ENCODE measurements around the gene TLE1. TPM values are rescaled to one million over a fixed set of nuclear protein-coding genes. Genes with fewer than 3 reads are reported as not detected.

The TLE1 gene
- total RNA-seq, 1 experiment from 2014 or later: 17.3 TPM

GRCh38 chr9:81717061-81717746 lies 27.9 kb upstream of the TLE1 start:
- intact Hi-C loops (cut with micrococcal nuclease): no loop called here
- BruUV-seq (replicated peaks): no TSS peak
- no peaks in the 10 kb centered on the region for H3K79me2 ChIP-seq (ENCODE audit: insufficient read depth, low read length)
- no peak overlapping the region for H3K4me3 ChIP-seq (replicated peaks in 1 of 2; ENCODE audit: low read depth in 1 of 2, low read length in 2 of 2)
- no peaks in the 10 kb centered on the region for H3K9me2 ChIP-seq (ENCODE audit: insufficient read depth)
- H3K36me3 ChIP-seq (ENCODE audit: control insufficient read depth in 1 of 2, insufficient read depth in 2 of 2, low read length in 2 of 2): no peaks in the 10 kb centered on the region
- no peaks in the 10 kb centered on the region for H4K20me1 ChIP-seq (ENCODE audit: insufficient read depth)
- ATAC-seq (no peak), DNase-seq (ENCODE audit: low read depth, low spot score) (no peak)
- ChIA-PET RAD21 (ENCODE audit: low non-redundant PET in 1 of 2, low total read pairs in 2 of 2, uncharacterized antibody in 2 of 2, unreplicated experiment in 2 of 2) (no interaction called here), POLR2A (no interaction called here), CTCF (no interaction called here)
- H3K4me1 ChIP-seq (ENCODE audit: control insufficient read depth in 1 of 2, insufficient read depth in 2 of 2, low read length in 2 of 2): no peaks in the 10 kb centered on the region
- H2AFZ ChIP-seq (ENCODE audit: low read depth, low read length, poor library complexity, severe bottlenecking): no peak overlapping the region
- no peaks in the 10 kb centered on the region for H3K27me3 ChIP-seq (ENCODE audit: insufficient read depth, low read length)
- H3K9me3 ChIP-seq (ENCODE audit: control insufficient read depth in 1 of 2, insufficient read depth in 1 of 2, low read depth in 1 of 2, low read length in 2 of 2): no peaks in the 10 kb centered on the region
- no peak overlapping the region for H3K9ac ChIP-seq (ENCODE audit: low read length)
- no peak for TF ChIP-seq REST (IDR thresholded peaks at IDR 0.05; ENCODE audit: low read depth)
- no peak for TF ChIP-seq EZH2 (IDR thresholded peaks at IDR 0.05)
- TF ChIP-seq SRF (IDR thresholded peaks at IDR 0.05; ENCODE audit: low read depth): no peak
- no peak for TF ChIP-seq RAD21 (IDR thresholded peaks at IDR 0.05; ENCODE audit: low read depth)
- TF ChIP-seq, protein P1, sequence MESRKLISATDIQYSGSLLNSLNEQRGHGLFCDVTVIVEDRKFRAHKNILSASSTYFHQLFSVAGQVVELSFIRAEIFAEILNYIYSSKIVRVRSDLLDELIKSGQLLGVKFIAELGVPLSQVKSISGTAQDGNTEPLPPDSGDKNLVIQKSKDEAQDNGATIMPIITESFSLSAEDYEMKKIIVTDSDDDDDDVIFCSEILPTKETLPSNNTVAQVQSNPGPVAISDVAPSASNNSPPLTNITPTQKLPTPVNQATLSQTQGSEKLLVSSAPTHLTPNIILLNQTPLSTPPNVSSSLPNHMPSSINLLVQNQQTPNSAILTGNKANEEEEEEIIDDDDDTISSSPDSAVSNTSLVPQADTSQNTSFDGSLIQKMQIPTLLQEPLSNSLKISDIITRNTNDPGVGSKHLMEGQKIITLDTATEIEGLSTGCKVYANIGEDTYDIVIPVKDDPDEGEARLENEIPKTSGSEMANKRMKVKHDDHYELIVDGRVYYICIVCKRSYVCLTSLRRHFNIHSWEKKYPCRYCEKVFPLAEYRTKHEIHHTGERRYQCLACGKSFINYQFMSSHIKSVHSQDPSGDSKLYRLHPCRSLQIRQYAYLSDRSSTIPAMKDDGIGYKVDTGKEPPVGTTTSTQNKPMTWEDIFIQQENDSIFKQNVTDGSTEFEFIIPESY (IDR thresholded peaks at IDR 0.05; ENCODE audit: extremely low read depth, insufficient replicate concordance, low read length): no peak
- no peak for TF ChIP-seq ATF3 (IDR thresholded peaks at IDR 0.05)
- H3K27ac ChIP-seq (ENCODE audit: low read depth, low read length): no peak overlapping the region
- H3K4me2 ChIP-seq (ENCODE audit: low read length): no peak overlapping the region

Data from HCT116 (cell line).